HL-60/S4 treated with phorbol 12-myristate 13-acetate at 8.2 ng/mL for 4 days and 3 days (cell line): Measurements from ENCODE around the gene ELMO1.

Experiments used
- in situ Hi-C: fragments of 300-500 bp; cut with MboI; formaldehyde crosslinking; loops from 2 replicates; pipeline ENCODE4 v1.15.0; 2022; ENCODE audit warnings: low sequenced_read_pairs

The ELMO1 gene

GRCh38 chr7:37234334-37234733 is 214.3 kb downstream of the ELMO1 start:
- in situ Hi-C loops, result no loop called here

- in situ Hi-C loops, result no loop called here
Measured at GRCh38 chr7:37231613-37232012, 217.1 kb downstream of the ELMO1 start.

- in situ Hi-C loops, result no loop called here
Measured at GRCh38 chr7:37230221-37230620, 218.4 kb downstream of the ELMO1 start.

GRCh38 chr7:37229381-37229780 is 219.3 kb downstream of the ELMO1 start:
- in situ Hi-C loops, result no loop called here

- in situ Hi-C loops, result no loop called here
Measured at GRCh38 chr7:37225285-37225969, 223.2 kb downstream of the ELMO1 start.

GRCh38 chr7:37224746-37225145 is 223.9 kb downstream of the ELMO1 start:
- in situ Hi-C loops, result no loop called here

GRCh38 chr7:37220664-37221063 is 228.0 kb downstream of the ELMO1 start:
- in situ Hi-C loops, result no loop called here

- in situ Hi-C loops, result no loop called here
Measured at GRCh38 chr7:37218956-37219355, 229.7 kb downstream of the ELMO1 start.

- in situ Hi-C loops, result no loop called here
Measured at GRCh38 chr7:37216923-37217322, 231.7 kb downstream of the ELMO1 start.

- in situ Hi-C loops, result no loop called here
Measured at GRCh38 chr7:37216156-37216852, 232.4 kb downstream of the ELMO1 start.

- in situ Hi-C loops, result no loop called here
Measured at GRCh38 chr7:37215290-37215923, 233.3 kb downstream of the ELMO1 start.

GRCh38 chr7:37212556-37212955 is 236.1 kb downstream of the ELMO1 start:
- in situ Hi-C loops, result no loop called here

- in situ Hi-C loops, result no loop called here
Measured at GRCh38 chr7:37212051-37212450, 236.6 kb downstream of the ELMO1 start.

- in situ Hi-C loops, result no loop called here
Measured at GRCh38 chr7:37211097-37211880, 237.4 kb downstream of the ELMO1 start.

GRCh38 chr7:37209195-37209594 is 239.5 kb downstream of the ELMO1 start:
- in situ Hi-C loops, result loop anchor here (10.0 kb wide), 1 partner anchor 734 kb away; no protein-coding TSS in a partner anchor

GRCh38 chr7:37208528-37208927 is 240.1 kb downstream of the ELMO1 start:
- in situ Hi-C loops, result loop anchor here (10.0 kb wide), 1 partner anchor 734 kb away; no protein-coding TSS in a partner anchor

GRCh38 chr7:37206192-37206591 is 242.5 kb downstream of the ELMO1 start:
- in situ Hi-C loops, result loop anchor here (10.0 kb wide), 1 partner anchor 731 kb away; no protein-coding TSS in a partner anchor

GRCh38 chr7:37205451-37205850 is 243.2 kb downstream of the ELMO1 start:
- in situ Hi-C loops, result loop anchor here (10.0 kb wide), 1 partner anchor 731 kb away; no protein-coding TSS in a partner anchor

- in situ Hi-C loops, result loop anchor here (10.0 kb wide), 1 partner anchor 727 kb away; no protein-coding TSS in a partner anchor
Measured at GRCh38 chr7:37201876-37202198, 246.8 kb downstream of the ELMO1 start.

GRCh38 chr7:37201003-37201875 is 247.4 kb downstream of the ELMO1 start:
- in situ Hi-C loops, result loop anchor here (10.0 kb wide), 1 partner anchor 726 kb away; no protein-coding TSS in a partner anchor
